Measurements from ENCODE around the gene ATF7. TPM values are rescaled to one million over a fixed set of nuclear protein-coding genes. Genes with fewer than 3 reads are reported as not detected.

Gene ATF7
- total and polyA plus RNA-seq, 2 of the 4 experiments (the other 2 are of a cell fraction), result 7.0 to 16.3 TPM

DNA sequence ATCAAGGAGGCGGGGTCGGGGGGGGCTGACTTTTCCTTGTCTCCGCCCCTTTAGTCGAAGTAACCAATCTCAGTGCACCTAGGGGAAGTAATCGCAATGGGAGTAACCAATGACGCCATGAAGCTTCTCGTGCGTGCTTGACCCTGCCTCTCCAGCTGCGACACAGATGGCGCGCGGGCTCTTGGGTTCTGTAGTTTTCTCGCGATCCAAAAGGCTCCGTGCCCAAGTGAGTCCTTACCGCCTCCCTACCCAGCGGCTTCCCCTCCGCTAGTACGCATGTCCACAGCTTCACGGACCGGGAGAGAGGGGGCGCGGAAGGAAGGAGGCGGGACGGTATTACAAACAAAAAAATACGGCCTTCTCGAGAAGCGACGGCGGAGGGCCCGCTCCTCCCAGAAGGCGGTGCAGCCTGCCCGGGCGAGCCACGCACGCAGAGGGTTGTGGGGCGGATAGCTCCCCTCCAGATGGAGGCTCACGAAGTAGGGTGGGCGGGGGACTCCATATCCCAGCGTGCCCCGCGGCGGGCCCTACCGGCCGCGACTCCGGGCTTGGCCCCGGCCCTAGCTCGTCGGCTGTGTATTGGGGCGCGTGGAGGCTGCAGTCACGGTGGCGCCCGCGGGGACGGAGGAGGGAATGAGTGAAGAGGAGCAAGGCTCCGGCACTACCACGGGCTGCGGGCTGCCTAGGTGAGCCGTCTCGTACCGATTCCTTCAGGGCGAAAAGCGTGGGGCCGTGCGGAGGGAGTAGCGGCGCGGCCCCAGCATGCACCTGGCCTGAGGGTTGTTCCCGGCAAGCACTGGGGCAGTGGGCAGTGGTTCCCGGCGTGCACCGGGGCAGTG lies 125.2 kb downstream of the ATF7 start, which contains the start of gene TARBP2 (continued):
- TF ChIP-seq, protein P1, sequence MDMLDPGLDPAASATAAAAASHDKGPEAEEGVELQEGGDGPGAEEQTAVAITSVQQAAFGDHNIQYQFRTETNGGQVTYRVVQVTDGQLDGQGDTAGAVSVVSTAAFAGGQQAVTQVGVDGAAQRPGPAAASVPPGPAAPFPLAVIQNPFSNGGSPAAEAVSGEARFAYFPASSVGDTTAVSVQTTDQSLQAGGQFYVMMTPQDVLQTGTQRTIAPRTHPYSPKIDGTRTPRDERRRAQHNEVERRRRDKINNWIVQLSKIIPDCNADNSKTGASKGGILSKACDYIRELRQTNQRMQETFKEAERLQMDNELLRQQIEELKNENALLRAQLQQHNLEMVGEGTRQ (IDR thresholded peaks at IDR 0.05; ENCODE audit: low read depth, low read length), result peak; percentile 19; the same call in 1 of the 2 replicates
- TF ChIP-seq MAZ (IDR thresholded peaks at IDR 0.05; ENCODE audit: borderline replicate concordance, low read depth, low read length), result peak; percentile 40; the same call in 1 of the 2 replicates
- TF ChIP-seq RAD21 (IDR thresholded peaks at IDR 0.05; ENCODE audit: low read length), result no peak

Data from IMR-90 (cell line).